Liver (tissue), 2 donors: ENCODE measurements around the gene UGGT2.
"Not testable (repeated sequence)": the region's sequence is repeated elsewhere in the genome, so short reads cannot be mapped to it uniquely, and the experiment has no call there.

Experiments
- CTCF ChIP-seq: fragments of 150-350 bp; IDR thresholded peaks from 2 replicates; pipeline ENCODE4 v1.5.1; 2017; ENCODE audit warnings: improper control_type of control experiment, low read depth, low read length; ENCODE audit not compliant: missing input control
- MAX ChIP-seq: IDR thresholded peaks from 2 replicates; pipeline ENCODE4 v1.6.1; 2016; ENCODE audit warnings: antibody characterized with exemption
- donor health status: healthy.

- TF ChIP-seq CTCF, MAX: not testable (repeated sequence)
These were observed 263.9 kb downstream of the UGGT2 start for GRCh38 chr13:95789315-95789714.
